SU-DHL-6 (cell line): ENCODE results near the gene DTNBP1.

Experiments used
- H2AFZ ChIP-seq: fragments of 200-600 bp; sonication (generic); 2 replicates; pipeline ENCODE4 v1.6.1; 2014; ENCODE audit warnings: low read depth, mild to moderate bottlenecking, moderate library complexity, mixed read lengths, antibody characterized with exemption, low read length; ENCODE audit not compliant: severe bottlenecking
- H3F3A ChIP-seq: fragments of 200-600 bp; shearing (Covaris generic); 2 replicates; pipeline ENCODE4 v1.6.0; 2016; ENCODE audit warnings: antibody characterized with exemption, mild to moderate bottlenecking; ENCODE audit not compliant: insufficient read depth
- H3K27ac ChIP-seq: fragments of 200-600 bp; sonication (generic); 2 replicates; pipeline ENCODE4 v1.5.1; 2016; ENCODE audit warnings: low read depth, mild to moderate bottlenecking, low read length, moderate library complexity, mixed read lengths
- H3K27me3 ChIP-seq: fragments of 200-600 bp; sonication (generic), shearing (Covaris generic); 2 replicates; pipeline ENCODE4 v1.6.0; 2014; ENCODE audit warnings: mild to moderate bottlenecking, low read length
- H3K36me3 ChIP-seq: fragments of 200-600 bp; sonication (generic); 2 replicates; pipeline ENCODE4 v1.6.1; 2014; ENCODE audit warnings: mild to moderate bottlenecking, low read length, mixed read lengths
- H3K4me2 ChIP-seq: fragments of 300-600, 200-600 bp; shearing (Covaris generic), sonication (generic); 2 replicates; pipeline ENCODE4 v1.6.0; 2014; ENCODE audit warnings: low read length, low read depth, mild to moderate bottlenecking; ENCODE audit not compliant: poor library complexity, severe bottlenecking
- H3K4me3 ChIP-seq: fragments of 200-600 bp; sonication (generic); 2 replicates; pipeline ENCODE4 v1.5.1; 2014; ENCODE audit warnings: antibody characterized with exemption, low read length, mild to moderate bottlenecking, mixed read lengths; ENCODE audit not compliant: insufficient read depth, poor library complexity, severe bottlenecking
- H3K79me2 ChIP-seq: fragments of 200-600 bp; sonication (generic); 2 replicates; pipeline ENCODE4 v1.6.1; 2014; ENCODE audit warnings: mild to moderate bottlenecking, low read length, moderate library complexity; ENCODE audit not compliant: insufficient read depth
- H3K9ac ChIP-seq: fragments of 200-600 bp; sonication (generic); 2 replicates; pipeline ENCODE4 v1.7.0; 2014; ENCODE audit warnings: mild to moderate bottlenecking, low read length
- H3K9me2 ChIP-seq: fragments of 200-600 bp; sonication (generic); replicated peaks from 2 replicates; pipeline ENCODE4 v1.6.1; 2014; ENCODE audit warnings: low read length; ENCODE audit not compliant: insufficient read depth
- H3K9me3 ChIP-seq: fragments of 200-600 bp; sonication (generic); 2 replicates; pipeline ENCODE4 v1.6.1; 2014; ENCODE audit warnings: low read length, mixed read lengths; ENCODE audit not compliant: insufficient read depth
- H4K20me1 ChIP-seq: fragments of 200-600 bp; sonication (generic); 2 replicates; pipeline ENCODE4 v1.6.1; 2014; ENCODE audit warnings: low read depth, mild to moderate bottlenecking, antibody characterized with exemption, low read length, moderate library complexity, mixed read lengths
- CTCF ChIP-seq: fragments of 200-600 bp; sonication (generic); IDR thresholded peaks from one replicate; pipeline ENCODE4 v1.5.1; 2017; ENCODE audit warnings: antibody characterized with exemption, mild to moderate bottlenecking, low read length, moderate library complexity; ENCODE audit not compliant: insufficient read depth, poor library complexity, severe bottlenecking
- EZH2phosphoT487 ChIP-seq: fragments of 200-600 bp; sonication (generic), shearing (Covaris generic); conservative IDR thresholded peaks from 2 replicates; pipeline ENCODE4 v1.6.1; 2018; ENCODE audit warnings: mild to moderate bottlenecking, antibody characterized with exemption, low read length, moderate library complexity, mixed read lengths

DTNBP1 gene

DNA sequence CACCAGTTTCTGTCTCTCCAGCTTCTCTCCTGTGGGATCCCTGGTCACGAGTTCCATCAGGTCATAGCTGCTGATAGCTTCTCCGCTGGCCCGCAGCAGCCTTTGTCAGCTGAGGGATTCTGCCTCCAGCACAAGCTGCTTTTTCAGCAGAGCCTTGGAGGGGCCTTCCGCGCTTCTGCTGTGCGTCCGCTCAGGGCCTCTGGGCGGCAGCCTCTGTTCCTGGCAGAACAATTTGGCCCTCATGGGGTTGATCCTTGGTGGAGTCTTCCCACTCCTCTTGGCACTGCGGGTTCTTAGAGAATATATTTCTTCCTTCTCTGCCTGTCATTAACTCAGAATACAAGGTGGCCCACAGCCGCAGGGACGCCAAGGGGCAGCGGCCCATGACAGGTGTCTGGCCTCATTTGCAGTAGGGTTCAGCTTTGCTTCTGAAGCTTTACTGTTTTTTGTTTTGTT is 158.8 kb downstream of the DTNBP1 start:
- no peak overlapping the region for H2AFZ ChIP-seq
- H4K20me1 ChIP-seq = no peaks in the 10 kb centered on the region
- H3K9me3 ChIP-seq = no peaks in the 10 kb centered on the region
- TF ChIP-seq CTCF (no peak), EZH2phosphoT487 (no peak)
- no peaks in the 10 kb centered on the region for H3K79me2 ChIP-seq
- no peaks in the 10 kb centered on the region for H3K27me3 ChIP-seq
- no peak overlapping the region for H3K4me2 ChIP-seq
- no peak overlapping the region for H3K9ac ChIP-seq
- H3F3A ChIP-seq = no peaks in the 10 kb centered on the region
- no peaks in the 10 kb centered on the region for H3K36me3 ChIP-seq
- no peak overlapping the region for H3K27ac ChIP-seq
- H3K4me3 ChIP-seq = no peak overlapping the region
- no peaks in the 10 kb centered on the region for H3K9me2 ChIP-seq

DNA sequence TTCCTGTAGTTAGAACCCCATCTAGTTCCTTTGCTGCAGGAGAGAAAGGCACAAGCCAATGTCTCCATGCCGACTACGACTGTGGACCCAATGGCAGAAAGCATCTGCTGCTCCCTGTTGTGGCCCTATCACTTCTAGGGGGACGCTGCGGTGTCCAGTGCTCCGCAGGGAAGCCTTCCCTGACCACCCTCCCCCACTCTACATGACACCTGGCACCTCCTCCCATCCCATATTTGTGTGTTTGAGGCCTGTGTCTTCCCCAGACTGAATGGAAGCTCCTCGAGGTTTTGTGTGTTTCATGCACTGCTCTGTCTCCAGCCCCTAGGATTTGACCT is 159.5 kb downstream of the DTNBP1 start:
- Histone ChIP-seq H3K36me3 (no peaks in the 10 kb centered on the region), H3K27ac (no peak overlapping the region)

DNA sequence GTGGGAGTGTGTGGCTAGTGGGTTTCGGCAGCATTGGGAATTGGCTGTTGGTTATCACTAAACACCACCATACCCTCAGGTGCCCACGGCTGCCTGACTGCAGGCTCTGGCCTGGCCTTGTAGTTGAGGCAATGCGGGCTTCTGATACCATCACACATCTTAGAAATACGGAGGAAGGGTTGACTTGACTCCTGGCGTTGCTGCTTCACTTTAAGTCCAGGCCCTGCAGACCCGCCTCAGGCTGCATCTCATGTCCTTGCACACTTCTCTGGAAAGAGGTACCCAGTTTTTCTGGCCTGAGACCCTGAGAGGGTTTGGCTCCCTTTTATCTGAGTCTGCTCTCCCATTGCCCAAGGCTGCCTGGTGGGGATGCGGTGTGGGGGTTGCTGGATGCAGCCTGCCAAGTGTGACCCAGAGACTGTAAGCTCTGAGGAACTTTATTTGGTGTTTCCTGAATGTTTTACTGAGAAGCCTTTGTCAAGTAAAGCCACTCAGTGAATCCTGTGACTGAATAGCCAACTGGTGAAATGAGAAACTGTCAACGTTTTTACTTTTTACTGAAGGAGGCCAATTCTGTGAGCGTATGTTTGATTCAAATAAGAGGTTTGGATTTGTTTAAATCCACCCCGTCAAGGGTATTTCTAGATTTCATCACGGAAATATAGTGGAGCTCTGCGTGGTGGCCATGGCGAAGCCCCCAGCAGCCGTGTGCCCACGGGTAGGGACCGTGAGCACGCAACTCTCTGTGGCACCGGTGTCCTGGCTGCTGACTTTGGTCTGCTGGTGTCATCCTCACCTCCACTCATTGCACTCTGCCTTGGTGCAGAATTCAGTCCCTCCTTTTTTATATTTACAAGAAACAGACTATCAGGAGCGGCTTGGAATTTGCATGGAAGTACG is 160.1 kb downstream of the DTNBP1 start:
- H3K36me3 ChIP-seq = no peaks in the 10 kb centered on the region
- H3K9ac ChIP-seq = no peak overlapping the region
- H3K9me3 ChIP-seq = no peaks in the 10 kb centered on the region
- H3K4me3 ChIP-seq = no peak overlapping the region
- H3K9me2 ChIP-seq = no peaks in the 10 kb centered on the region
- no peaks in the 10 kb centered on the region for H4K20me1 ChIP-seq
- no peaks in the 10 kb centered on the region for H3K79me2 ChIP-seq
- TF ChIP-seq CTCF (no peak), EZH2phosphoT487 (no peak)
- no peak overlapping the region for H3K4me2 ChIP-seq
- no peak overlapping the region for H3K27ac ChIP-seq
- no peak overlapping the region for H2AFZ ChIP-seq
- H3K27me3 ChIP-seq = no peaks in the 10 kb centered on the region
- no peaks in the 10 kb centered on the region for H3F3A ChIP-seq

More for the DNA sequence above, 159.5 kb downstream of the DTNBP1 start:
- H3K9me2 ChIP-seq = no peaks in the 10 kb centered on the region
- H3K4me3 ChIP-seq = no peak overlapping the region
- H3F3A ChIP-seq = no peaks in the 10 kb centered on the region
- H3K9me3 ChIP-seq = no peaks in the 10 kb centered on the region
- TF ChIP-seq EZH2phosphoT487 = no peak
- no peak for TF ChIP-seq CTCF
- H2AFZ ChIP-seq = no peak overlapping the region
- H3K79me2 ChIP-seq = no peaks in the 10 kb centered on the region
- no peaks in the 10 kb centered on the region for H4K20me1 ChIP-seq
- H3K4me2 ChIP-seq = no peak overlapping the region
- H3K9ac ChIP-seq = no peak overlapping the region
- no peaks in the 10 kb centered on the region for H3K27me3 ChIP-seq
